Liver (tissue), 3 donors: ENCODE measurements around the gene LHFPL6.

Experiments
- GABPA ChIP-seq, 2 donors: IDR thresholded peaks in 1 of 2; conservative IDR thresholded peaks in 1 of 2; 2 replicates each; pipeline ENCODE4 v1.6.1; 2016; ENCODE audit warnings: antibody characterized with exemption in 2 of 2, mild to moderate bottlenecking in 1 of 2, moderate library complexity in 1 of 2
- RXRA ChIP-seq, 2 donors: IDR thresholded peaks; 2 replicates each; pipeline ENCODE4 v1.6.1; 2017 to 2018; ENCODE audit warnings: antibody characterized with exemption in 2 of 2, mild to moderate bottlenecking in 1 of 2
- TF ChIP-seq, protein P1 (sequence below): fragments of 150-350 bp; IDR thresholded peaks from 2 replicates; pipeline ENCODE4 v1.5.1; 2017; ENCODE audit warnings: improper control_type of control experiment, low read depth, low read length; ENCODE audit not compliant: missing input control
- donor health status: healthy.
- donor health status: healthy.

DNA sequence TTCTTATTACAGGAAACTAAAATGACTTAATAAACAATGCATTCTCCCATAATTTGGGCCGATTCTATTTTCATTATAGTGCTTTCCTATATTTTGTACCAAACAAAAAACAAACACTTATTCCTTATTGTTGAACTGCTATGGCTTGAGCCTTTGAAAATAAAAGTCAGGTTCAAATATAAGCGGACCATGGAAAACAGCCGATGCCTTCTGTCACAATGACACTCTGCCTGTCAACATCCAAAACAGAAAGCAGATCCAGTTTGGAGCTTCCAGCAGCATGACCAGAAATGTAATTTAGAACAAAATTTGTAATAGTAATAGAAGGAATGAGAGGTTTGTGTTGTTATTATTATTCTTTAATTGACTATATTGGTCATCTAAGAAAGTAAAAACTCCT is 194.5 kb downstream of the LHFPL6 start:
- TF ChIP-seq, protein P1, sequence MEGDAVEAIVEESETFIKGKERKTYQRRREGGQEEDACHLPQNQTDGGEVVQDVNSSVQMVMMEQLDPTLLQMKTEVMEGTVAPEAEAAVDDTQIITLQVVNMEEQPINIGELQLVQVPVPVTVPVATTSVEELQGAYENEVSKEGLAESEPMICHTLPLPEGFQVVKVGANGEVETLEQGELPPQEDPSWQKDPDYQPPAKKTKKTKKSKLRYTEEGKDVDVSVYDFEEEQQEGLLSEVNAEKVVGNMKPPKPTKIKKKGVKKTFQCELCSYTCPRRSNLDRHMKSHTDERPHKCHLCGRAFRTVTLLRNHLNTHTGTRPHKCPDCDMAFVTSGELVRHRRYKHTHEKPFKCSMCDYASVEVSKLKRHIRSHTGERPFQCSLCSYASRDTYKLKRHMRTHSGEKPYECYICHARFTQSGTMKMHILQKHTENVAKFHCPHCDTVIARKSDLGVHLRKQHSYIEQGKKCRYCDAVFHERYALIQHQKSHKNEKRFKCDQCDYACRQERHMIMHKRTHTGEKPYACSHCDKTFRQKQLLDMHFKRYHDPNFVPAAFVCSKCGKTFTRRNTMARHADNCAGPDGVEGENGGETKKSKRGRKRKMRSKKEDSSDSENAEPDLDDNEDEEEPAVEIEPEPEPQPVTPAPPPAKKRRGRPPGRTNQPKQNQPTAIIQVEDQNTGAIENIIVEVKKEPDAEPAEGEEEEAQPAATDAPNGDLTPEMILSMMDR: no peak
- TF ChIP-seq GABPA (IDR thresholded peaks at IDR 0.05 in 1 of 2, conservative IDR thresholded peaks at IDR 0.05 in 1 of 2) (no peak), RXRA (IDR thresholded peaks at IDR 0.05) (no peak)
